ENCODE data around the gene SP7. TPM values are rescaled to one million over a fixed set of nuclear protein-coding genes. Genes with fewer than 3 reads are reported as not detected.
"Not testable (repeated sequence)": the region's sequence is repeated elsewhere in the genome, so short reads cannot be mapped to it uniquely, and the experiment has no call there.

The SP7 gene
- total RNA-seq, 2 experiments from 2014 or later = not detected

- no peak overlapping the region for H3K4me3 Mint-ChIP-seq
Observed at GRCh38 chr12:53365245-53365904, 29.2 kb upstream of the SP7 start.

GRCh38 chr12:53361638-53362037 is 25.5 kb upstream of the SP7 start:
- H3K4me1 Mint-ChIP-seq; H3K27ac Mint-ChIP-seq; DNase-seq; H3K27me3 Mint-ChIP-seq; H3K36me3 Mint-ChIP-seq; H3K4me3 Mint-ChIP-seq; ATAC-seq (ENCODE audit: low read depth); H3K9me3 Mint-ChIP-seq: not testable (repeated sequence)
- POLR2A ChIA-PET = interaction anchor here (0.7 to 1.1 kb wide), 3 partner anchors 16 to 146 kb away, joined by 3 to 4 read pairs (median 3); partner anchors contain the start of gene NPFF

More at GRCh38 chr12:53365245-53365904, 29.2 kb upstream of the SP7 start:
- Mint-ChIP-seq H3K27me3 (no peaks in the 10 kb centered on the region), H3K4me1 (peaks cover 8% of the 10 kb centered on the region), H3K36me3 (peaks cover 1% of the 10 kb centered on the region), H3K9me3 (no peaks in the 10 kb centered on the region), H3K27ac (peak overlapping the region; percentile 47)
- DNase-seq (no peak), ATAC-seq (ENCODE audit: low read depth) (no peak)
- POLR2A ChIA-PET = interaction anchor here (0.9 to 1.5 kb wide), 2 partner anchors 13 to 17 kb away, joined by 3 to 4 read pairs; no protein-coding TSS in a partner anchor

GRCh38 chr12:53358836-53359419 is 22.8 kb upstream of the SP7 start:
- H3K27me3 Mint-ChIP-seq = no peaks in the 10 kb centered on the region
- no peak for DNase-seq
- no peak for ATAC-seq (ENCODE audit: low read depth)
- H3K36me3 Mint-ChIP-seq = no peaks in the 10 kb centered on the region
- no peak overlapping the region for H3K4me3 Mint-ChIP-seq
- POLR2A ChIA-PET = interaction anchor here (0.8 kb wide), 1 partner anchor 10 kb away, joined by 3 read pairs; no protein-coding TSS in a partner anchor
- peaks cover 3% of the 10 kb centered on the region for H3K4me1 Mint-ChIP-seq
- H3K27ac Mint-ChIP-seq = no peak overlapping the region
- no peaks in the 10 kb centered on the region for H3K9me3 Mint-ChIP-seq

GRCh38 chr12:53355121-53355520 is 19.0 kb upstream of the SP7 start:
- no peak for ATAC-seq (ENCODE audit: low read depth)
- no peak for DNase-seq
- Mint-ChIP-seq H3K27ac (no peak overlapping the region), H3K9me3 (no peaks in the 10 kb centered on the region), H3K4me3 (no peak overlapping the region), H3K4me1 (peaks cover 11% of the 10 kb centered on the region), H3K27me3 (no peaks in the 10 kb centered on the region), H3K36me3 (no peaks in the 10 kb centered on the region)
- POLR2A ChIA-PET = interaction anchor here (0.7 to 1.4 kb wide), 3 partner anchors 60 to 249 kb away, joined by 3 to 4 read pairs (median 3); no protein-coding TSS in a partner anchor

- H3K4me1 Mint-ChIP-seq = peaks cover 11% of the 10 kb centered on the region
Observed at GRCh38 chr12:53353257-53353655, 17.1 kb upstream of the SP7 start.

GRCh38 chr12:53352331-53353256 is 16.4 kb upstream of the SP7 start:
- DNase-seq = peak; percentile 73
- no peaks in the 10 kb centered on the region for H3K36me3 Mint-ChIP-seq
- H3K4me1 Mint-ChIP-seq = peaks cover 11% of the 10 kb centered on the region
- H3K27me3 Mint-ChIP-seq = no peaks in the 10 kb centered on the region
- peak; percentile 99 for ATAC-seq (ENCODE audit: low read depth)
- POLR2A ChIA-PET = interaction anchor here (0.5 to 2.3 kb wide), 8 partner anchors 27 to 129 kb away, joined by 3 to 15 read pairs (median 4); partner anchors contain the start of gene SP1
- no peaks in the 10 kb centered on the region for H3K9me3 Mint-ChIP-seq
- no peak overlapping the region for H3K4me3 Mint-ChIP-seq
- H3K27ac Mint-ChIP-seq = peak overlapping the region; percentile 64

More at GRCh38 chr12:53353257-53353655, 17.1 kb upstream of the SP7 start:
- Mint-ChIP-seq H3K27me3 (no peaks in the 10 kb centered on the region), H3K4me3 (no peak overlapping the region), H3K36me3 (no peaks in the 10 kb centered on the region), H3K27ac (no peak overlapping the region), H3K9me3 (no peaks in the 10 kb centered on the region)
- POLR2A ChIA-PET = interaction anchor here (1.9 to 2.3 kb wide), 3 partner anchors 26 to 68 kb away, joined by 7 to 15 read pairs (median 11); partner anchors contain the start of gene SP1
- no peak for ATAC-seq (ENCODE audit: low read depth)
- no peak for DNase-seq

GRCh38 chr12:53347905-53348304 is 11.8 kb upstream of the SP7 start:
- peaks cover 22% of the 10 kb centered on the region for H3K4me1 Mint-ChIP-seq
- no peak for ATAC-seq (ENCODE audit: low read depth)
- POLR2A ChIA-PET = interaction anchor here (0.5 to 0.7 kb wide), 2 partner anchors 169 to 173 kb away, joined by 3 to 4 read pairs; no protein-coding TSS in a partner anchor
- H3K9me3 Mint-ChIP-seq = no peaks in the 10 kb centered on the region
- no peaks in the 10 kb centered on the region for H3K27me3 Mint-ChIP-seq
- H3K4me3 Mint-ChIP-seq = no peak overlapping the region
- no peaks in the 10 kb centered on the region for H3K36me3 Mint-ChIP-seq
- DNase-seq = no peak
- no peak overlapping the region for H3K27ac Mint-ChIP-seq

GRCh38 chr12:53346491-53346890 is 10.3 kb upstream of the SP7 start:
- Mint-ChIP-seq H3K27me3 (peaks cover 3% of the 10 kb centered on the region), H3K36me3 (no peaks in the 10 kb centered on the region), H3K4me3 (no peak overlapping the region), H3K4me1 (peaks cover 15% of the 10 kb centered on the region), H3K27ac (no peak overlapping the region), H3K9me3 (no peaks in the 10 kb centered on the region)
- no peak for ATAC-seq (ENCODE audit: low read depth)
- no peak for DNase-seq
- POLR2A ChIA-PET = interaction anchor here (1.3 to 4.5 kb wide), 2 partner anchors 21 to 75 kb away, joined by 3 to 63 read pairs; no protein-coding TSS in a partner anchor

- H3K27ac Mint-ChIP-seq = no peak overlapping the region
- POLR2A ChIA-PET = interaction anchor here (0.6 to 4.5 kb wide), 14 partner anchors 11 to 196 kb away, joined by 3 to 63 read pairs (median 5); partner anchors contain the start of genes AAAS, ESPL1, SP1 and TARBP2
- peak; percentile 2 for ATAC-seq (ENCODE audit: low read depth)
- peaks cover 5% of the 10 kb centered on the region for H3K27me3 Mint-ChIP-seq
- H3K36me3 Mint-ChIP-seq = no peaks in the 10 kb centered on the region
- H3K4me3 Mint-ChIP-seq = peak overlapping the region; percentile 99
- no peak for DNase-seq
- H3K4me1 Mint-ChIP-seq = peaks cover 15% of the 10 kb centered on the region
- no peaks in the 10 kb centered on the region for H3K9me3 Mint-ChIP-seq
Observed at GRCh38 chr12:53345486-53346188, 9.5 kb upstream of the SP7 start.

GRCh38 chr12:53344824-53345485 is 8.8 kb upstream of the SP7 start:
- ATAC-seq (ENCODE audit: low read depth) (peak; percentile 74), DNase-seq (peak; percentile 69)
- H3K4me3 Mint-ChIP-seq = peak overlapping the region; percentile 99
- peaks cover 15% of the 10 kb centered on the region for H3K4me1 Mint-ChIP-seq
- H3K27ac Mint-ChIP-seq = peak overlapping the region; percentile 92
- H3K36me3 Mint-ChIP-seq = no peaks in the 10 kb centered on the region
- H3K27me3 Mint-ChIP-seq = peaks cover 10% of the 10 kb centered on the region
- POLR2A ChIA-PET = interaction anchor here (0.6 to 4.5 kb wide), 14 partner anchors 10 to 156 kb away, joined by 3 to 63 read pairs (median 4); partner anchors contain the start of genes AAAS, ESPL1, MYG1 and SP1
- H3K9me3 Mint-ChIP-seq = no peaks in the 10 kb centered on the region

GRCh38 chr12:53344487-53344823 is 8.3 kb upstream of the SP7 start:
- ATAC-seq (ENCODE audit: low read depth) = peak; percentile 5
- Mint-ChIP-seq H3K9me3 (no peaks in the 10 kb centered on the region), H3K4me3 (peak overlapping the region; percentile 72), H3K36me3 (no peaks in the 10 kb centered on the region), H3K27me3 (peaks cover 14% of the 10 kb centered on the region), H3K4me1 (peaks cover 15% of the 10 kb centered on the region), H3K27ac (peak overlapping the region; percentile 77)
- DNase-seq = no peak
- POLR2A ChIA-PET = interaction anchor here (0.8 to 4.5 kb wide), 11 partner anchors 10 to 157 kb away, joined by 3 to 63 read pairs (median 5); partner anchors contain the start of genes AAAS, ESPL1, MYG1 and SP1

GRCh38 chr12:53343969-53344368 is 7.8 kb upstream of the SP7 start:
- no peaks in the 10 kb centered on the region for H3K36me3 Mint-ChIP-seq
- H3K27ac Mint-ChIP-seq = peak overlapping the region; percentile 77
- no peak for DNase-seq
- H3K9me3 Mint-ChIP-seq = no peaks in the 10 kb centered on the region
- peak; percentile 49 for ATAC-seq (ENCODE audit: low read depth)
- peaks cover 14% of the 10 kb centered on the region for H3K27me3 Mint-ChIP-seq
- H3K4me3 Mint-ChIP-seq = peak overlapping the region; percentile 72
- H3K4me1 Mint-ChIP-seq = peaks cover 15% of the 10 kb centered on the region
- POLR2A ChIA-PET = interaction anchor here (1.4 to 4.5 kb wide), 5 partner anchors 18 to 97 kb away, joined by 3 to 63 read pairs (median 9); partner anchors contain the start of genes AAAS, ESPL1 and MYG1
